ENCODE results near the gene SLC44A4.

GRCh38 chr6:31892821-31893220 is 14.0 kb upstream of the SLC44A4 start:
- TF ChIP-seq CTCF (IDR thresholded peaks at IDR 0.05), result no peak
- TF ChIP-seq POLR2AphosphoS5 (IDR thresholded peaks at IDR 0.05; ENCODE audit: insufficient read depth in 1 of 2, low read depth in 1 of 2), result no peak
- TF ChIP-seq POLR2A (IDR thresholded peaks at IDR 0.05), result no peak

Measured in vagina (tissue), 2 donors.